NCI-H1105 treated with DMSO at 0.1 percent for 48 hours (cell line): ENCODE results near the gene AOPEP.

Experiments used
- DNase-seq: peaks from one replicate; lab custom pipeline; 2025; lab: John Stamatoyannopoulos, UW

AOPEP gene

GRCh38 chr9:94918038-94918753, 191.7 kb downstream of the AOPEP start:
- DNase-seq = no peak

DNA sequence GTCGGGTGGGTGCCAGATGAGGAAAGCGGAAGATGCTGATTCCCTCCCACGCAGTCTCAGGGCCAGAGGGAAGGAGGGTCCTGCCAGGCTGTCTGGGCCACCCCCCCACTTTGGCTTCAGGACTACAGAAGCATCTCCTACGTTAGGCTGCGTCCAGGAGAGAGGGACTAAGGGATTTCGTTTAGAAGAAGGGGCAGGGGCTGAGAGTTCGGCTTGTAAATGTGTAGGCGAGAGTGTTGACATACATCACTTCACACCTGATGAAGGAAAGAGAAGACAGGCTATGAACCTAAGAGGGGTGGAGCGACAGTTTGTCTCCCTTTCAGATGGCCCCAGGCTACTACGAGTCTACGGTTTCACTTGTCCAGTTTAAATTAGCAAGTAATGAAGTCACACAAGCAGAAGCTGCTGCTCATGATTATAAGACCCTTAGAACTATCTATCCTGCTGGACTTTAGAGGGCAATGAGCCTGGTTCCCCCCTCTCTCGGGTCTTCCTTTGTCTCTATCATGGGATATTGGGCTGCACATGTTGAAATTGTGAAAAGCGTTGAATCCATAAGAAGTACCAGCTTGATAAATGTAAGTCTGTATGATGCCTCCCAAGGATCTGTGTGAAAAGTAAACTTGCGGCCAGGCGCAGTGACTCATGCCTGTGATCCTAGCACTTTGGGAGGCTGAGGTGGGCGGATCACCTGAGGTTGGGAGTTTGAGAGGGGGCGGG, 193.0 kb downstream of the AOPEP start:
- DNase-seq = no peak

GRCh38 chr9:94920420-94921091, 194.1 kb downstream of the AOPEP start:
- no peak for DNase-seq

DNA sequence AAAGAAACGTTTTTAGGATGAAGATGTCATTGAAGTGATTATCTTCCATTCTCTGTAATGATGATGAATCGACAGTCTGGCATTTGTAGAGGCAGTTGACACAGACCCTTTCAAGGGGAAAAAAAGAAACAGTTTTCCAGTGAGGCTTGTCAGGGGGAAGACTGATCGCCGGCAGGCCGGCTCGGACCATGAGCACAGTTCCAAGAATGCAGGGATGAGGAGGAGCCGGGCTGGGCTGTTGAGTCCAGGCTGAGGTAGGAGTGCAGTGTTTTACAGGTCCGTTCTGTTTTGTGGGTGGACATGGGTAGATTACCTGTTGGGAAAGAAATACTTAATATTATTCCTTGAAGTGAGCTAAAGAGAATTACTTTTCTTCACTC, 194.6 kb downstream of the AOPEP start:
- no peak for DNase-seq

- no peak for DNase-seq
Measured at GRCh38 chr9:94921656-94922055, 195.2 kb downstream of the AOPEP start.

DNA sequence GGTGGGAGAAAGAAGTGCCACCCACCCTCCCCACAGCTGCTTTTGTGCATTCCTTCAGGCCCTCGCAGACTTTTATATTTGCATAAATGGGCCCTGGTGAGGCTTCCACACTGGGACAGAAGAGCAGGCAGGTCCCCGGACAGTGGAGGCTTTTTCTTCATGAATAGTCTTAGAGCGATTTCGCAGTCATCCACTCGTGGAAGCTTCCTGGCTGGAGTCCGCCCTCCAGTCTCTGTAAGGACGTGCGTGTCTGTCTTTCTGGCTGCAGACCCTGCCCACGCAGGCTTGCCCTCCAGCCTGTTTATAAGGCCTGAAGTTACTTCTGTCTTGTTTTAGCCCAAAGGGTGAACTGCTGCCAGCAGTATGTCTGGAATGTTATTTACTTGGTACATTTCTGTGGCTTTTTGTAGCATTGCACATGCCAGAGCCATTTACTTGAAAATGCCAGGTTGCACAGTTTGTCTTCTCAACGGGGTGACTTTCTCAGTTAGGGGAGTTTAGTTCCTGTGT, 195.7 kb downstream of the AOPEP start:
- DNase-seq = peak; percentile 63

DNA sequence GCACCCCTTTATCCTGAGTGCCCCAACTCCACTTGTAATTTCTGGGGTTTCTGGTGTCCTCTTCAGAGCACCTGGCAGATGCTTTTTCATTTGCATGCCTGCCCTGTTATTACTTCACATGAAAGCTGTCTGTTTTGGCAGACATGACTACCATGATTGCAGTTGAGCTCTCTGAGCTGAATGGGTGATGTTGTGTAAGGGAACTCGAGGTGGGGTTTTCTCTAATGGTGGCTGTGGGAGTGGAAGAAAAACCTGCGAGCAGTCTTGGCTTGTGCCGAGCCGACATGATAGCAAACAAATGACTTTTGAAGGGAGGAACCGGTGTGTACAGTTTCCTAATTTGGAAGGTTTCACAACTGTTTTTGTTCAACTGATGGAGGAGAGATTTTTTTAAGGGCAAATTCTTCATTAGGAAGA, 196.2 kb downstream of the AOPEP start:
- peak; percentile 65 for DNase-seq

DNA sequence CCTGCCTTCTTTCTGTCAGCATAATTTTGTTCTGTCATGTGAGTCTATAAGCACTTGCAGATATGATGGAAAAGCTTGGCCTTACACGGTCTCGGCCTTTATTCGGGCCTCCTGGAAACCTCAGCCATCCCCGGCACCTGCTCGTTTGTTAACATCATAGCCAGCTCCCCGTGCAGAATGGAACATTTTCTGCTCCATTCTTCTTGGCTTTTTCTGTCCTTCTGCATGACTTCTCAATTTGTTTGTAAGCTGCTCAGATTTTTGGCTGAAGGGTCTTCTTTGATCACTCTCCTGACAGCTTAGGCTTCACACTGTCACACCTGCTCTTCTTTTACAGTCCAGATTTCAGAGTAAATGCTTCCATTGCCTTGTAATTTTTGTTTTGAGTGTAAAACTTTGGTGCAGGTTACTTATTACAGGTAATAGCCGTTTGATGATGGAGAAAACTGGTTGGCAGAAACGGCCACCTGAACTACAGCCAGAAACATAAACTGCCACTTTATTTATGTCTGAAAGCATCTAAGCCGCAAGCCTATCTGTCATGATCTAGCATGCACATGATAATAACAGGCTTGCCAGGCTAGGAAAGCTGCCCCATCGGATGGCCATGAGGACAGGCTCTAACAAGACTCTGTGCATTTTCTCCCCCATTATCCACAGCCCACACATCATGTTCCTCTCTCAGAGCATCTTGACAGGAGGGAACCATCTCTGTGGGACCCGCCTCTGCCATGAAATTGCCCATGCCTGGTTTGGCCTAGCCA, 197.0 kb downstream of the AOPEP start:
- DNase-seq = peak; percentile 57

- DNase-seq = no peak
Measured at GRCh38 chr9:94925751-94926430, 199.4 kb downstream of the AOPEP start.

GRCh38 chr9:94926431-94926800, 199.9 kb downstream of the AOPEP start:
- no peak for DNase-seq

DNA sequence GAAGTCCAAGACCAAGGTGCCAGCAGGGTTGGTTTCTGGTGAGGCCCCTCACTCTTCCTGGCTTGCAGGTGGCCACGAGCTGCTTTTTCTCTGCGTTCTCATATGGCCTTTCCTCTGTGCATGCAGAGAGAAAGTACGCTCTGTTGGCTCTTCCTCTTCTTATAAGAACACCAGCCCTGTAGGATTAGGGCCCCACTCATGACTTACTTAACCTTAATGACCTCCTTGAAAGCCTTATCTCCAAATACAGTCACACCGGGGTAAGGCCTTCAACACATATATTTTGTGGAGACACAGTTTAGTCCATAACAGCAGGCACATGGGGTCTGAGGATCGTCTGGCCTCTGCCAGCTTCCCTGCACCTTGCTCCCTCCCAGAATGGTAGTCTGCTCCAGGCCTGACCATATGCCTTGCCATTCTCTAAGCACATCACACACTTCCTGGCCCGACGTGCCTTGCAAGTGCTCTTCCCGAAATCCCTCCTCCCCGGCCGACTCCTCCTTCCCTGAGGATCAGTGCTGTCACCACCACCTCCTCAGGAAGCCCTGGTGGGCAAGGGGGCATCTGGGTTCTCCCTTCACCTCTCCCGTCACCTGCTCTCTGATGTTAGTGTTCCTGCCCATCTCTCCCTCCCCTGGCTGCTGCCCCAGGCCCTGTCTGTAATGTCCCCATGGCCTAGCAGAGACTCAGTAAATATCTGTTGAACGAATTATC, 200.7 kb downstream of the AOPEP start:
- no peak for DNase-seq

GRCh38 chr9:94927762-94928670, 201.5 kb downstream of the AOPEP start:
- DNase-seq = no peak

DNA sequence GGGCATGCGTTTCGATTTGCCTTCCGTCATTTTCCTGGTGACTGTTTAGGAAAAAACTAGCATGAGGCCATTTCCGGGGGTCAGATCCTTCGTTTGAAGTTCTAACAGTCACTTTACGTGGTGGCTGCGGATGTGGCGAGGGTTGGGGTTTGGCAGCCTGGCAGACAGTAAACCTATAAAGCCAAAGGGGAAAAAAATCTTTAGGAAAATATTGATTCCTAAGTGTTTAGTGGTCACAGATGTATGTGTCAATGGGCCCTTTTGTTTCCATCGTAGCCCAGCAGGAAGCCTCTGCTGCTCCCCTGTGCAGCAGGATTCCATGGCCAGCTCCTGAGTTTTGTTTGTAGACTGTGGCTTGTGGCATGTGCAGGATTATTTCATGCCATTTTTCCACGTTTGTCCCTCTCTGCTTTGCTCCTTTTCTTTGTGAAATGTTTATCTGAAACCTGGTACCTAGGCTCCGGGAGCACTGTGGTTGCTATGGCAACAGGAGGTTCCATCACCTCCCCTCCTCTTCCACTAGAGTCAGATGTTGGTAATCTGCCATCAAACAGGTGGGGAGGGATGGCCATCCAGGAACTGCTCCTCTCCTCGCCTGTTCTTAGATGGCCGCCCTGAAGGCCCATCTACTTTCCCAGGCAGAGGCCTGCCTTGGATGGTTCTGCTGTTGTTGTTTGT, 202.3 kb downstream of the AOPEP start:
- DNase-seq = peak; percentile 1

GRCh38 chr9:94929369-94929756, 202.9 kb downstream of the AOPEP start:
- DNase-seq = no peak

- no peak for DNase-seq
Measured at GRCh38 chr9:94931036-94931633, 204.6 kb downstream of the AOPEP start.

- no peak for DNase-seq
Measured at GRCh38 chr9:94931740-94932139, 205.2 kb downstream of the AOPEP start.

- no peak for DNase-seq
Measured at GRCh38 chr9:94932652-94933510, 206.4 kb downstream of the AOPEP start.

DNA sequence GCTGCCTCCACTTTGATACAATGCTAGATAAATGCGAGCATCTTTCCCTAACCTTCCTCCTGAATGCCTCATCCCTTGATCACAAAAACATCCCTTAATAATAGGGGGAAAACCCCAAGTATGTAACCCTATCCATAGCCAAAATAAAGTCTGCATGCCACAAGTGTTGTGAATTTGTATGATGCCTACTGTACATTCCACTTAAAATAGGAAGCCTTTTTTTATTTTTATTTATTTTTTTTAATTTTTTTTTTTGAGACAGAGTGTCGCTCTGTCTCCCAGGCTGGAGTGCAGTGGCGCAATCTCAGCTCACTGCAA, 207.0 kb downstream of the AOPEP start:
- DNase-seq = no peak
